Mesothelial cell of epicardium (in vitro differentiated cells): ENCODE measurements around the gene LRCH3. TPM values are rescaled to one million over a fixed set of nuclear protein-coding genes. Genes with fewer than 3 reads are reported as not detected.
A peak's percentile ranks its signal among the peaks of the same experiment; 100 is the strongest.

Experiments
- DNase-seq, 2 experiments: peaks; one replicate each; pipeline ENCODE4 v3.0.0; 2021; ENCODE audit warnings: low spot score in 2 of 2; ENCODE audit not compliant: unreplicated experiment in 2 of 2
- H3K27ac Mint-ChIP-seq: 2 replicates; pipeline ENCODE4 v1.8.0; 2021; ENCODE audit warnings: mixed read lengths
- H3K27me3 Mint-ChIP-seq: 2 replicates; pipeline ENCODE4 v1.8.0; 2021; ENCODE audit warnings: low read depth, mixed read lengths
- H3K36me3 Mint-ChIP-seq: 2 replicates; pipeline ENCODE4 v1.8.0; 2021; ENCODE audit warnings: mixed read lengths
- H3K4me1 Mint-ChIP-seq: 2 replicates; pipeline ENCODE4 v1.8.0; 2021; ENCODE audit warnings: mixed read lengths
- H3K4me3 Mint-ChIP-seq: 2 replicates; pipeline ENCODE4 v1.8.0; 2021; ENCODE audit warnings: mild to moderate bottlenecking, moderate library complexity, mixed read lengths
- H3K9me3 Mint-ChIP-seq: 2 replicates; pipeline ENCODE4 v1.8.0; 2021; ENCODE audit warnings: mixed read lengths
- CTCF ChIP-seq: fragments of 200-600 bp; sonication (generic); IDR thresholded peaks from one replicate; pipeline ENCODE4 v1.5.0; 2021; ENCODE audit warnings: antibody characterized with exemption; ENCODE audit not compliant: unreplicated experiment
- total RNA-seq: library from RNA; stranded (reverse); gene quantifications from 3 replicates; pipeline ENCODE4 v1.2.1, GENCODE V29; 2021

The LRCH3 gene
- 71.8 to 83.1 TPM (median 82.6 TPM) in 3 replicates for total RNA-seq

GRCh38 chr3:197791113-197791891 lies at the start of gene LRCH3:
Gene LRCH3 (plus strand): TSS chr3:197791254. CDS start chr3:197791279, 25 bp downstream.
- Mint-ChIP-seq H3K4me3 (peak within 1 kb of the TSS; percentile 85), H3K36me3 (no peaks in the 10 kb centered on the region), H3K9me3 (no peaks in the 10 kb centered on the region), H3K27me3 (no peaks in the 10 kb centered on the region), H3K27ac (peak within 1 kb of the TSS; percentile 98), H3K4me1 (peaks cover 21% of the 10 kb centered on the region)
- peak; percentile 83 to 92 for DNase-seq
- no peak for TF ChIP-seq CTCF

GRCh38 chr3:197742787-197743186 lies 48.3 kb upstream of the LRCH3 start:
- peaks cover 4% of the 10 kb centered on the region for H3K9me3 Mint-ChIP-seq
- H3K27ac Mint-ChIP-seq = no peak overlapping the region
- no peaks in the 10 kb centered on the region for H3K36me3 Mint-ChIP-seq
- no peak for TF ChIP-seq CTCF
- no peak for DNase-seq
- no peaks in the 10 kb centered on the region for H3K27me3 Mint-ChIP-seq
- H3K4me1 Mint-ChIP-seq = no peaks in the 10 kb centered on the region
- no peak overlapping the region for H3K4me3 Mint-ChIP-seq

DNA sequence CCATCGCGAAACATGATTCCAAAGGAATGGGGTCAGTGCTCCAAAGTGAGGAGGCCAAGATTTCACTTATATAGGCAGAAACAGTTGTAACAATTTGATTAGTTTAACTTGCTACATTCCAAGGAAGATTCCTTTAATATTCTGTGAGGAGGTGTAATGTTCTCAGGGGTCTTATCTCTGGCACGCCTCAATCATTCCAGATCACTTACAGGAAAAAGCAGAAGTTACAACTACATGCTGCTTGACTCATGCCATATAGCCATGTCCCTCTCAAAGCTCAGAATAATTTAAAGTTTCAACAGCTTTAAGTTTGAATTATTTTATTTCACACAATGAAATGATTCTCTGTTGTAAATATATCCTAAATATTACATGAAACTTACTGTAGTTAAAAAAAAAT lies 44.8 kb upstream of the LRCH3 start:
- Mint-ChIP-seq H3K36me3 (no peaks in the 10 kb centered on the region), H3K9me3 (peaks cover 4% of the 10 kb centered on the region), H3K4me3 (no peak overlapping the region), H3K27me3 (no peaks in the 10 kb centered on the region), H3K27ac (no peak overlapping the region), H3K4me1 (peaks cover 5% of the 10 kb centered on the region)
- no peak for DNase-seq
- no peak for TF ChIP-seq CTCF

DNA sequence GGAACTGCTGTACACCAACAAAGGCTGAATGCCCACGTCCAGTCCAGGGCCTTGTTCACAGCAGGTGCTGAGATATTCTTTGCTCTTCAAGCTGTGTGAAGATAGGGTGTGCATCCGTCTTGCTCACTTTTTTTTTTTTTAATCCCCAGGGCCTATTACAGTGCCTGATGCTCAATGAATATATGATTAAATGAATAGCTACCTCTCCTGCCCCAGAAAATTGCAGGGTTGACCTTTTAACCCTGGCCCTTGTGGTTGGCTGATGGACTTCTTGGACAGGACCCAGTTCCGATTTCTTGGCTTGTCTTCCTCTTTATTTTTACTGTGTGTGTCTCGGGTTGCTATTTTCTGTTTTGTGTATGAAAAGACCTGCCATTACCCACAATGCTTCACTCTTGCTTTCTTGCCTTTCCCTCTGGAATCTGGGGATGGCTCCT lies 44.2 kb upstream of the LRCH3 start:
- H3K9me3 Mint-ChIP-seq = peaks cover 4% of the 10 kb centered on the region
- no peak for TF ChIP-seq CTCF
- no peaks in the 10 kb centered on the region for H3K36me3 Mint-ChIP-seq
- peaks cover 8% of the 10 kb centered on the region for H3K4me1 Mint-ChIP-seq
- H3K4me3 Mint-ChIP-seq = no peak overlapping the region
- H3K27ac Mint-ChIP-seq = no peak overlapping the region
- DNase-seq = no peak
- no peaks in the 10 kb centered on the region for H3K27me3 Mint-ChIP-seq

DNA sequence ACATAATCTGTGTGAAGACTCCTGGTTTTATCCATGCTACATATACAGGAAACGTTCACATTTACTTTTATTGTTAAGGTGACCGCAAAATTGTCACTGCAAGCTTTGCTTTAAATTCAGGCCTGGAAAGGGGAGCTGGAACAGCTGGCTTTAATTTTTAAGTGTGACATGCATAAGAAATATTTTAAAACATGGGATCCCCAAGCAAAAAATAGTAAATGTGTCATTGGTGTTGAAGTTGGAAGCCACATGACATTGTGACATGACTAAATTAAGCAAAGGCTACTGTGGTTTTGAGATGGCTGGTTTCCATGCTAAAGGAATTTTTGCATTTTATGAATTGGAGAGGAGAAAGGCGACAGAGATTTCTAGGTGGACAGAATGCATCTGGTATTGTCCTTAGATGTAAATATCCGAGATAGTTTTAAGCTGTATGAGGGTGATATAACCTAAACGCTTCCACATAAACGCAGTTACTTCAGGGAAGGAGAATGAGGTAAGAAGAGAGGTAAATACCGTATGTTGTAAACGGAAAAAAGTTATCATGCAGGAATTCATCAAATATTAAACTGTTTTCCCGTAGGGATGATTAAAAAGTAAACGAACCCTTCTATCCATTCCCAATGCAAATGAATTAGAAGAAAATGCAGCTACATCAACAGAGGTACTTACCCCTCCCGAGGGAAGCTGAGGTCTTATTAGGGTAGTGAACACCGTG lies 42.3 kb upstream of the LRCH3 start:
- TF ChIP-seq CTCF = no peak
- H3K9me3 Mint-ChIP-seq = peaks cover 4% of the 10 kb centered on the region
- H3K4me1 Mint-ChIP-seq = peaks cover 18% of the 10 kb centered on the region
- peak overlapping the region; percentile 96 for H3K27ac Mint-ChIP-seq
- H3K4me3 Mint-ChIP-seq = peak overlapping the region; percentile 82
- no peak for DNase-seq
- no peaks in the 10 kb centered on the region for H3K36me3 Mint-ChIP-seq
- H3K27me3 Mint-ChIP-seq = no peaks in the 10 kb centered on the region
